Colonic mucosa (tissue), 4 donors: ENCODE measurements around the gene CTTN. TPM values are rescaled to one million over a fixed set of nuclear protein-coding genes. Genes with fewer than 3 reads are reported as not detected.

Experiments used
- DNase-seq: peaks from one replicate; pipeline ENCODE4 v3.0.0-alpha.2; 2020
- H3K27ac ChIP-seq: fragments of 200-600 bp; one replicate; pipeline ENCODE4 v1.8.0; 2021
- H3K27me3 ChIP-seq: fragments of 200-600 bp; one replicate; pipeline ENCODE4 v1.8.0; 2021
- H3K36me3 ChIP-seq: fragments of 200-600 bp; one replicate; pipeline ENCODE4 v1.8.0; 2021
- H3K4me1 ChIP-seq: fragments of 200-600 bp; one replicate; pipeline ENCODE4 v1.8.0; 2021; ENCODE audit warnings: mild to moderate bottlenecking
- H3K4me3 ChIP-seq: fragments of 200-600 bp; one replicate; pipeline ENCODE4 v1.8.0; 2021
- H3K9ac ChIP-seq, 2 donors: one replicate each; pipeline ENCODE4 v1.7.0; 2013; ENCODE audit warnings: control low read depth in 2 of 2, low read depth in 2 of 2, low read length in 2 of 2
- H3K9me3 ChIP-seq: fragments of 200-600 bp; one replicate; pipeline ENCODE4 v1.8.0; 2021
- intact Hi-C: fragments of 100-400 bp; cut with DNase I; formaldehyde crosslinking; loops from one replicate; pipeline ENCODE4 v1.14.1; 2022
- total RNA-seq, 2 donors: library from RNA; stranded (reverse); fragmentation: NEBNext Ultra II Directional in 1 of 2; extraction: Animal tissue kit (Norgen Biotek cat#: 25700) in 1 of 2; gene quantifications; one replicate each; pipeline ENCODE4 v1.2.1, GENCODE V29; 2021
- TF ChIP-seq, protein P1 (sequence below): fragments of 200-600 bp; IDR thresholded peaks from one replicate; pipeline ENCODE4 v1.8.0; 2022; ENCODE audit warnings: antibody characterized with exemption, mild to moderate bottlenecking
- donor health status: healthy.
- donor health status: DM: no; HTN: no; CAD: no.
- donor health status: DM: no; HTN: no; CAD: no.

The CTTN gene
- total RNA-seq, 2 donors from 2014 or later: 249 to 302 TPM

DNA sequence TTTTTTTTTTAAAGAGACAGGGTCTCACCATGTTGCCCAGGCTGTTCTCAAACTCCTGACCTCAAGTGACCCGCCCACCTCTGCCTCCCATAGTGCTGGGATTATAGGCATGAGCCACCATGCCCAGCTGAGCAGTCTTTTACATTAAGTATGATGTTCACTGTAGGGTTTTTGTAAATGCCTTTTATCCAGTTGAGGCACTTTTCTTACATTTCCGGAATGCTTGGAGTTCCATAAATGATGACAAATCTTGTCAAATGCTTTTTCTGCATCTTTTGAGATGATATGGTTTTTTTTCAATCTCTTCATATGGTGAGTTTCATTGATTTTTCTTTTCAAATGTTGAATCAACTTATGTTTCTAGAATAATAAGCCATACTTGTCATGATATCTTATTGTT lies 29.4 kb upstream of the CTTN start:
- Histone ChIP-seq H3K27ac (no peak overlapping the region), H3K4me3 (no peak overlapping the region), H3K27me3 (no peaks in the 10 kb centered on the region), H3K4me1 (no peaks in the 10 kb centered on the region), H3K36me3 (no peaks in the 10 kb centered on the region), H3K9me3 (no peaks in the 10 kb centered on the region), H3K9ac (no peak overlapping the region)
- DNase-seq: no peak
- intact Hi-C loops: no loop called here
- TF ChIP-seq, protein P1, sequence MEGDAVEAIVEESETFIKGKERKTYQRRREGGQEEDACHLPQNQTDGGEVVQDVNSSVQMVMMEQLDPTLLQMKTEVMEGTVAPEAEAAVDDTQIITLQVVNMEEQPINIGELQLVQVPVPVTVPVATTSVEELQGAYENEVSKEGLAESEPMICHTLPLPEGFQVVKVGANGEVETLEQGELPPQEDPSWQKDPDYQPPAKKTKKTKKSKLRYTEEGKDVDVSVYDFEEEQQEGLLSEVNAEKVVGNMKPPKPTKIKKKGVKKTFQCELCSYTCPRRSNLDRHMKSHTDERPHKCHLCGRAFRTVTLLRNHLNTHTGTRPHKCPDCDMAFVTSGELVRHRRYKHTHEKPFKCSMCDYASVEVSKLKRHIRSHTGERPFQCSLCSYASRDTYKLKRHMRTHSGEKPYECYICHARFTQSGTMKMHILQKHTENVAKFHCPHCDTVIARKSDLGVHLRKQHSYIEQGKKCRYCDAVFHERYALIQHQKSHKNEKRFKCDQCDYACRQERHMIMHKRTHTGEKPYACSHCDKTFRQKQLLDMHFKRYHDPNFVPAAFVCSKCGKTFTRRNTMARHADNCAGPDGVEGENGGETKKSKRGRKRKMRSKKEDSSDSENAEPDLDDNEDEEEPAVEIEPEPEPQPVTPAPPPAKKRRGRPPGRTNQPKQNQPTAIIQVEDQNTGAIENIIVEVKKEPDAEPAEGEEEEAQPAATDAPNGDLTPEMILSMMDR: no peak

DNA sequence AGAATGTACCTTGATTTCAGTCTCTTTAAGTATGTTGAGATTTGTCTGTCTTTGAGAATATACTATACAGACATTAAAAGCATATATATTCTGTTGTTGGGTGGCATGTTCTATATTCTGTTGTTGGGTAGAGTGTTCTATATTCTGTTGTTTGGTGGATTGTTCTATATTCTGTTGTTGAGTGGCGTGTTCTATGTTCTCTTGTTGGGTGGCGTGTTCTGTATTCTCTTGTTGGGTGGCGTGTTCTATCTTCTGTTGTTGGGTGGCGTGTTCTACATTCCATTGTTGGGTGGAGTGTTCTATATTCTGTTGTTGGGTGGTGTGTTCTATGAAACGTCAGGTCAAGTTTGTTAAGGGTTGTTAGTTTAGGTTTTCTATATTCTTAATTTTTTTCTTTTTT lies 27.1 kb upstream of the CTTN start:
- Histone ChIP-seq H3K4me1 (no peaks in the 10 kb centered on the region), H3K27ac (no peak overlapping the region), H3K27me3 (no peaks in the 10 kb centered on the region), H3K9ac (no peak overlapping the region), H3K9me3 (no peaks in the 10 kb centered on the region), H3K36me3 (no peaks in the 10 kb centered on the region), H3K4me3 (no peak overlapping the region)
- TF ChIP-seq, protein P1: no peak
- DNase-seq: no peak
- intact Hi-C loops: no loop called here

DNA sequence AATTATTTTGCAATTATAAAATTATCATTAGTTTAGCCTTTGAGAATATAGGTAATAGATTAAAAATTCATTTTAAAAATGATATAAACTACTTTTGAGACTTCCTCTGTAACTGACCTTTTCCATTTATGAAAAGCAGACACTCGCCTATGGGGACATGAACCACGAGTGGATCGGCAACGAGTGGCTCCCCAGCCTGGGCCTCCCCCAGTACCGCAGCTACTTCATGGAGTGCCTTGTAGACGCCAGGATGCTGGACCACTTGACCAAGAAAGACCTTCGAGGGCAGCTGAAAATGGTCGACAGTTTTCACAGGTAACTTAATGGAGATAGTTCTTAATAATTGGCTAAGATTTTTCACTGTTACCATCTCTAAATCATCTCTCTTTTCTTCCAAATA lies 26.3 kb upstream of the CTTN start:
- H3K9me3 ChIP-seq: no peaks in the 10 kb centered on the region

DNA sequence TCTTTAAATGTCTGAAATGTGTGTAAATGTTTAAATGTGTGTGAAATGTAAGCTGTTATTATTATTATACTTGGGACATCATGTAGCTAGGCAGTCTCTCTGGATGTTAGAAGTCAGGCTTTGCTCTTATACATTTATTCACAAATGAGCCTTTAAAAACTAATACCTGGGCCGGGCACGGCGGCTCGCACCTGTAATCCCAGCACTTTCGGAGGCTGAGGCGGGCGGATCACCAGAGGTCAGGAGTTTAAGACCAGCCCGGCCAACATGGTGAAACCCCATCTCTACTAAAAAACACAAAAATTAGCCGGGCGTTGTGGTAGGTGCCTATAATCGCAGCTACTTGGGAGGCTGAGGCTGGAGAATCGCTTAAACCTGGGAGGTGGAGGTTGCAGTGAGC lies 21.7 kb upstream of the CTTN start:
- intact Hi-C loops: no loop called here
- H3K9ac ChIP-seq: no peak overlapping the region
- H3K4me1 ChIP-seq: no peaks in the 10 kb centered on the region
- no peaks in the 10 kb centered on the region for H3K9me3 ChIP-seq
- TF ChIP-seq, protein P1: no peak
- H3K27ac ChIP-seq: no peak overlapping the region
- H3K36me3 ChIP-seq: peaks cover 4% of the 10 kb centered on the region
- H3K27me3 ChIP-seq: no peaks in the 10 kb centered on the region
- no peak for DNase-seq
- H3K4me3 ChIP-seq: no peak overlapping the region

More for the DNA sequence above, 26.3 kb upstream of the CTTN start:
- no peak overlapping the region for H3K4me3 ChIP-seq
- no peak overlapping the region for H3K9ac ChIP-seq
- H3K36me3 ChIP-seq: no peaks in the 10 kb centered on the region
- DNase-seq: no peak
- no peaks in the 10 kb centered on the region for H3K27me3 ChIP-seq
- H3K27ac ChIP-seq: no peak overlapping the region
- intact Hi-C loops: no loop called here
- H3K4me1 ChIP-seq: no peaks in the 10 kb centered on the region
- TF ChIP-seq, protein P1: no peak

DNA sequence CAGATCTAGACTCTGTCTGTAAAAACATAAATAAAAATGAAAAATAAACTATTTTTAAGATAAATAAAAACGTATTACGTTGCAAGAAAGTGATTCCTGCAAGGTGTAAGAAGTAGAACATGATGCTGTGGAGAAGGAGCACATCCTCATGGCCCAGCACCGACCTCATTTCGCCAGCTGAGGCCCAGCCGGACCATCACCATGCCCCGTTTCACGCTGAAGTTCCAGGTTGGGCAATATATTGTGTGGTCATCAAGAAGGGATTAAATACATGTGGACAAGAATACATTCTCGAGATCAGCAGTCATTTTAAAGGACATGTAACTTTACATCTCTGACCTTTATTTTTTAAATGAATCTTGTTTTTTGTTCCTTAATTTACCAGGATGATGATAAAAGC lies 20.7 kb upstream of the CTTN start:
- no peak overlapping the region for H3K4me3 ChIP-seq
- no peaks in the 10 kb centered on the region for H3K9me3 ChIP-seq
- H3K27me3 ChIP-seq: no peaks in the 10 kb centered on the region
- H3K4me1 ChIP-seq: no peaks in the 10 kb centered on the region
- intact Hi-C loops: no loop called here
- H3K36me3 ChIP-seq: peaks cover 13% of the 10 kb centered on the region
- no peak for DNase-seq
- TF ChIP-seq, protein P1: no peak
- no peak overlapping the region for H3K27ac ChIP-seq
- H3K9ac ChIP-seq: no peak overlapping the region
